HG03442 (cell line): ENCODE measurements around the gene STPG3.

Experiments
- ATAC-seq: cut with Tn5 transposase; IDR thresholded peaks from one replicate; pipeline ENCODE4 v1.9.1; 2021; ENCODE audit warnings: mild to moderate bottlenecking, moderate library complexity; ENCODE audit not compliant: unreplicated experiment

STPG3 gene

GRCh38 chr9:137221506-137222111 is 29.5 kb upstream of the STPG3 start:
- no peak for ATAC-seq

- peak; percentile 2 for ATAC-seq
These were observed 28.7 kb upstream of the STPG3 start, which contains the start of gene RNF208 for GRCh38 chr9:137222190-137223077. TSS of gene RNF208 (minus strand) at chr9:137222240. CDS start at chr9:137221212, 1,028 bp downstream.

GRCh38 chr9:137223078-137223970 is 27.8 kb upstream of the STPG3 start:
- ATAC-seq = peak; percentile 55

GRCh38 chr9:137224830-137225694 is 26.0 kb upstream of the STPG3 start, which contains the start of gene CYSRT1:
TSS of gene CYSRT1 (plus strand) at chr9:137225174. CDS start at chr9:137225622, 448 bp downstream.
- no peak for ATAC-seq

GRCh38 chr9:137225699-137226331 is 25.3 kb upstream of the STPG3 start:
- no peak for ATAC-seq

GRCh38 chr9:137226338-137227053 is 24.6 kb upstream of the STPG3 start:
- no peak for ATAC-seq

- no peak for ATAC-seq
These were observed 23.8 kb upstream of the STPG3 start, which contains the start of gene RNF224 for GRCh38 chr9:137227054-137227852. TSS of gene RNF224 (plus strand) at chr9:137227502. CDS start at chr9:137228336, 834 bp downstream.

- no peak for ATAC-seq
These were observed 23.1 kb upstream of the STPG3 start for GRCh38 chr9:137227853-137228505.

GRCh38 chr9:137228506-137228967 is 22.5 kb upstream of the STPG3 start:
- no peak for ATAC-seq

GRCh38 chr9:137228968-137229896 is 21.9 kb upstream of the STPG3 start:
- no peak for ATAC-seq

GRCh38 chr9:137229903-137230704 is 21.0 kb upstream of the STPG3 start:
- ATAC-seq = no peak

GRCh38 chr9:137230705-137231371 is 20.2 kb upstream of the STPG3 start, which contains the start of gene SLC34A3:
TSS of gene SLC34A3 (plus strand) at chr9:137230901. CDS start at chr9:137231703, 802 bp downstream.
- ATAC-seq = no peak

- no peak for ATAC-seq
These were observed 19.6 kb upstream of the STPG3 start for GRCh38 chr9:137231372-137232039.

- ATAC-seq = no peak
These were observed 19.0 kb upstream of the STPG3 start for GRCh38 chr9:137232101-137232500.
